ENCODE measurements around the gene BHLHE23. TPM values are rescaled to one million over a fixed set of nuclear protein-coding genes. Genes with fewer than 3 reads are reported as not detected.

Gene BHLHE23
- total RNA-seq, 6 donors from 2014 or later: not detected

DNA sequence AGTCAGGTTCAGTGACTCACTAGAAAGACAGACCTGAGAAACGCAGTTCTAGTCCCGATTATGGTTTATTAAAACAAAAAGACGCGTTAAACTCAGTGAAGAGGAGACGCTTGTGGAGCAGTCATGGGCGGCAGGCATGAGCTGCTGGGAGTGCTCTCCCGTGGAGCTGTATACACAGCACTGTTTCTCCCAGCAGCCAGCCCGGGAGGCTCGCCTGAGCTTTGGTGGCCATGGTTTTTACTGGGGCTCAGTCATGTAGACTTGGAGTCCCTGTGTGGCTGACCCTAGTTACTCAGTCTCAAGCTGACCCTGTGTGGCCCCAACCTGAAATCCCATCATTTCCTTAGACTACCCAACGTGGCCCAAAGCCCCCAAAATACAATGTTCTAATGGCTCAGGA lies 41.2 kb upstream of the BHLHE23 start:
- no peaks in the 10 kb centered on the region for H3K4me1 ChIP-seq
- TF ChIP-seq, protein P1, sequence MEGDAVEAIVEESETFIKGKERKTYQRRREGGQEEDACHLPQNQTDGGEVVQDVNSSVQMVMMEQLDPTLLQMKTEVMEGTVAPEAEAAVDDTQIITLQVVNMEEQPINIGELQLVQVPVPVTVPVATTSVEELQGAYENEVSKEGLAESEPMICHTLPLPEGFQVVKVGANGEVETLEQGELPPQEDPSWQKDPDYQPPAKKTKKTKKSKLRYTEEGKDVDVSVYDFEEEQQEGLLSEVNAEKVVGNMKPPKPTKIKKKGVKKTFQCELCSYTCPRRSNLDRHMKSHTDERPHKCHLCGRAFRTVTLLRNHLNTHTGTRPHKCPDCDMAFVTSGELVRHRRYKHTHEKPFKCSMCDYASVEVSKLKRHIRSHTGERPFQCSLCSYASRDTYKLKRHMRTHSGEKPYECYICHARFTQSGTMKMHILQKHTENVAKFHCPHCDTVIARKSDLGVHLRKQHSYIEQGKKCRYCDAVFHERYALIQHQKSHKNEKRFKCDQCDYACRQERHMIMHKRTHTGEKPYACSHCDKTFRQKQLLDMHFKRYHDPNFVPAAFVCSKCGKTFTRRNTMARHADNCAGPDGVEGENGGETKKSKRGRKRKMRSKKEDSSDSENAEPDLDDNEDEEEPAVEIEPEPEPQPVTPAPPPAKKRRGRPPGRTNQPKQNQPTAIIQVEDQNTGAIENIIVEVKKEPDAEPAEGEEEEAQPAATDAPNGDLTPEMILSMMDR (IDR thresholded peaks at IDR 0.05): no peak
- TF ChIP-seq POLR2AphosphoS5 (IDR thresholded peaks at IDR 0.05) (no peak), EP300 (IDR thresholded peaks at IDR 0.05) (no peak), POLR2A (IDR thresholded peaks at IDR 0.05) (no peak)
- no peak for DNase-seq
- WGBS, 2 donors: 88 to 98% methylated on average over 9 to 10 of the region's 10 CpGs
- no peaks in the 10 kb centered on the region for H3K9me3 ChIP-seq
- no peaks in the 10 kb centered on the region for H3K36me3 ChIP-seq
- no peak overlapping the region for H3K4me3 ChIP-seq
- H3K27ac ChIP-seq: no peak overlapping the region
- peaks cover 0 to 4% (median 0%) of the 10 kb centered on the region in 4 donors for H3K27me3 ChIP-seq
- ATAC-seq (ENCODE audit: low FRiP score in 2 of 2): no peak

DNA sequence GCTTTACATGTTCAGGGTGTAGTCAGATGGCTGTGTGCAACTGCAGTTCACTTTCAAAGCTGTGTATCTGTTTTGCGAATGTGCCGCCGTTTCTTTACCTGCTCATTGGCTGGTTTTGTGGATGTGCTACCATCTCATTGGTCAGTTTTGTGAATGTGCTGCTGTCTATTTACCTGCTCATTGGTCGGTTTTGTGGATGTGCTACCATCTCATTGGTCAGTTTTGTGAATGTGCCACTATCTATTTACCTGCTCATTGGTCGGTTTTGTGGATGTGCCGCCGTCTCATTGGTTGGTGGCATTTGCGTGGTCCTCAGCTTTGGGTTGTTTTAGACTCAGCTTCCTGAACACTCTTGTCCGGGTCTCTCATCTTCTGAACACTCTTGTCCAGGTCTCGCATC lies 40.5 kb upstream of the BHLHE23 start:
- Histone ChIP-seq H3K27me3 (peaks cover 0 to 4% (median 0%) of the 10 kb centered on the region in 4 donors), H3K9me3 (no peaks in the 10 kb centered on the region), H3K27ac (no peak overlapping the region), H3K4me1 (no peaks in the 10 kb centered on the region), H3K36me3 (no peaks in the 10 kb centered on the region), H3K4me3 (no peak overlapping the region)
- TF ChIP-seq POLR2A (IDR thresholded peaks at IDR 0.05) (no peak), EP300 (IDR thresholded peaks at IDR 0.05) (no peak), POLR2AphosphoS5 (IDR thresholded peaks at IDR 0.05) (no peak)
- TF ChIP-seq, protein P1 (IDR thresholded peaks at IDR 0.05): no peak
- ATAC-seq (ENCODE audit: low FRiP score in 2 of 2): no peak
- no peak for DNase-seq
- 89 to 92% methylated on average over 10 of the region's 10 CpGs for WGBS, 2 donors

DNA sequence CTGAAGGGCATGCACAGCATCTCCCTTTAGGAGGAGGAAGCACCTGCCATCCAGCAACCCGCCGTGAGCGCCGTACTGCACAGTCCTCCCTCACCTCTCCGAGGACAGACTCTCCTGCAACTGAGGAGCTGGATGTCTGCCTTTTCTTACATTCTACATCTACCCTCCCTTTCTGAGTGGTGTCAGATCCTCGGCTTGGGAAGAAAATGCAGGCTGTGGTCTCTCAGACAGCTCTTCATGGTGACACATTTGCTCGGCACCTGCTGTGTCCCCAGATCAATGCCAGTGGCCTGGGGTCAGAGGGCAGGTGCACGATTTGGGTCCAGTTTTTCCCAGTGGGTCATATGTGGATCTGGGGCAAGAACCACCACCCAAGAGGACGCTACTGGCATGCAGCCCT lies 40.1 kb upstream of the BHLHE23 start:
- ATAC-seq (ENCODE audit: low FRiP score in 2 of 2) (no peak), DNase-seq (no peak)
- H3K4me3 ChIP-seq: no peak overlapping the region
- H3K27me3 ChIP-seq: peaks cover 0 to 4% (median 0%) of the 10 kb centered on the region in 4 donors
- WGBS, 2 donors: 78 to 83% methylated on average over 8 to 9 of the region's 9 CpGs
- H3K9me3 ChIP-seq: no peaks in the 10 kb centered on the region
- H3K36me3 ChIP-seq: no peaks in the 10 kb centered on the region
- TF ChIP-seq, protein P1 (IDR thresholded peaks at IDR 0.05): no peak
- TF ChIP-seq EP300 (IDR thresholded peaks at IDR 0.05) (no peak), POLR2AphosphoS5 (IDR thresholded peaks at IDR 0.05) (no peak), POLR2A (IDR thresholded peaks at IDR 0.05) (no peak)
- H3K4me1 ChIP-seq: no peaks in the 10 kb centered on the region
- H3K27ac ChIP-seq: no peak overlapping the region

DNA sequence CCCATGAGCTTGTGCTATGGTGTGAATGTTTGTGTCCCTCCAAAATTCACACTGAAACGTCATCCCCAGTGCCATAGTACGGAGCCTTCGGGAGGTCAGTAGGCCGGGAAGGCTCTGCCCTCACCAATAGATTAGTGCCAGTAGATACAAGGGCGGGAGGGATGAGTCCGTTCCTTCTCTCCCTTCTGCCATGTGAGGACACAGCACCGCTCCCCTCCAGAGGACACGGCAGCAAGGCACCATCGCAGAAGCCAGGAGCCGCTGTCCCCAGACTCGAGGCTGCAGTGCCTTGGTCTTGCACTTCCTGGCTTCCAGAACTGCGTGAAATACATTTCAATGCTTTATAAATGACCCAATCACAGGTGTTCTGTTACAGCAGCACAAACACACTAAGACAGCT lies 39.2 kb upstream of the BHLHE23 start:
- H3K27ac ChIP-seq: no peak overlapping the region
- H3K4me3 ChIP-seq: no peak overlapping the region
- H3K27me3 ChIP-seq: peaks cover 0 to 4% (median 0%) of the 10 kb centered on the region in 4 donors
- WGBS, 2 donors: 63 to 71% methylated on average over 12 of the region's 12 CpGs
- H3K36me3 ChIP-seq: no peaks in the 10 kb centered on the region
- no peak for DNase-seq
- ATAC-seq (ENCODE audit: low FRiP score in 2 of 2): no peak
- H3K9me3 ChIP-seq: no peaks in the 10 kb centered on the region
- TF ChIP-seq, protein P1 (IDR thresholded peaks at IDR 0.05): no peak
- TF ChIP-seq POLR2A (IDR thresholded peaks at IDR 0.05): no peak
- no peak for TF ChIP-seq POLR2AphosphoS5 (IDR thresholded peaks at IDR 0.05)
- no peak for TF ChIP-seq EP300 (IDR thresholded peaks at IDR 0.05)
- H3K4me1 ChIP-seq: no peaks in the 10 kb centered on the region

DNA sequence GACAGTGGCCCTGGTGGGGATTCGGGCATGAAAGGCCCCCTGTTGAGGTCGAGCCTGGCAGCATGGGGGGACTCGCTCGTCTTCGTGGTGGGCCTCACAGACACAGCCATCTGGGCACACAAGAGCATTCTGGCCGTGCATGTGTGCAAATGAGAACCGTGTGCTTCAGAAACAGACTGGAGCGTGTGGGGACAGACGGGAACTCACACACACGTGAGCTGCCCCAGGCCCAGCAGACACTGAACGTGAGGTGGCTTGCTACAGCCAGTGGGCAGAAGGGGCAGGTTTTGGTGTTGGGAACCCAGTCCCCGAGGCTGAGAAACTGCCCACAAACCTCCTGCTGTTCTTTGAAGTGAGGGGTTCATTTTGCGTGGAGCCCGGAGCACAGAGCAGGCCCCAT lies 38.6 kb upstream of the BHLHE23 start:
- Histone ChIP-seq H3K9me3 (no peaks in the 10 kb centered on the region), H3K36me3 (no peaks in the 10 kb centered on the region), H3K27me3 (peaks cover 0 to 2% (median 0%) of the 10 kb centered on the region in 4 donors), H3K27ac (no peak overlapping the region), H3K4me3 (no peak overlapping the region), H3K4me1 (no peaks in the 10 kb centered on the region)
- ATAC-seq (ENCODE audit: low FRiP score in 2 of 2) (no peak), DNase-seq (peak in 1 of 2 donors; percentile 29)
- WGBS, 2 donors: 80 to 100% methylated on average over 1 to 14 of the region's 14 CpGs
- TF ChIP-seq, protein P1 (IDR thresholded peaks at IDR 0.05): no peak
- TF ChIP-seq POLR2AphosphoS5 (IDR thresholded peaks at IDR 0.05) (no peak), POLR2A (IDR thresholded peaks at IDR 0.05) (no peak), EP300 (IDR thresholded peaks at IDR 0.05) (no peak)
